SK-N-SH (cell line): Measurements from ENCODE around the gene ALDH3A2. TPM values are rescaled to one million over a fixed set of nuclear protein-coding genes. Genes with fewer than 3 reads are reported as not detected.
A peak's percentile ranks its signal among the peaks of the same experiment; 100 is the strongest.

Experiments used
- CTCF ChIA-PET: fragments of 300-600, 350-600 bp; formaldehyde crosslinking; extraction: SDS; loops from one replicate; lab custom pipeline; 2021; lab: Yijun Ruan, JAX
- POLR2A ChIA-PET: fragments of 350-600 bp; sonication (Branson Sonifier 250); formaldehyde crosslinking; extraction: SDS; loops from one replicate; lab custom pipeline; 2020; ENCODE audit warnings: antibody characterized with exemption, inconsistent platforms; lab: Yijun Ruan, JAX
- DNase-seq: peaks from one replicate; pipeline ENCODE4 v3.0.0; 2012
- H2AFZ ChIP-seq: fragments of 200-600 bp; sonication (generic); 2 replicates; pipeline ENCODE4 v1.8.1; 2016; ENCODE audit warnings: antibody characterized with exemption, mild to moderate bottlenecking, low read depth
- H3F3A ChIP-seq: fragments of 200-600 bp; sonication (generic); replicated peaks from 2 replicates; pipeline ENCODE3; 2016; ENCODE audit warnings: antibody characterized with exemption, mild to moderate bottlenecking; ENCODE audit not compliant: insufficient read depth
- H3K27ac ChIP-seq, 2 experiments: fragments of 200-500 bp in 1 of 2; fragments of 200-600 bp in 1 of 2; sonication (Bioruptor generic) in 1 of 2; sonication (generic), shearing (Covaris generic) in 1 of 2; 2 replicates each; pipeline versions ENCODE4 v1.5.1 to v1.6.1; 2014 to 2016; ENCODE audit warnings: low read depth in 2 of 2, inconsistent platforms in 1 of 2, low read length in 1 of 2, mild to moderate bottlenecking in 1 of 2, mixed read lengths in 1 of 2
- H3K27me3 ChIP-seq: fragments of 200-600 bp; sonication (generic), shearing (Covaris generic); 2 replicates; pipeline ENCODE4 v1.6.1; 2016; ENCODE audit warnings: mixed run types; ENCODE audit not compliant: insufficient read depth
- H3K36me3 ChIP-seq, 2 experiments: fragments of 200-500 bp in 1 of 2; fragments of 200-600 bp in 1 of 2; sonication (Bioruptor generic) in 1 of 2; sonication (generic) in 1 of 2; replicated peaks in 1 of 2; 2 replicates each; pipeline versions ENCODE3 to v1.5.1; 2014 to 2016; ENCODE audit warnings: low read length in 1 of 2, mild to moderate bottlenecking in 1 of 2; ENCODE audit not compliant: insufficient read depth in 2 of 2, control insufficient read depth in 1 of 2
- H3K4me1 ChIP-seq, 2 experiments: fragments of 200-500 bp in 1 of 2; fragments of 200-600 bp in 1 of 2; sonication (Bioruptor generic) in 1 of 2; sonication (generic), shearing (Covaris generic) in 1 of 2; 2 replicates each; pipeline versions ENCODE4 v1.5.1 to v1.6.1; 2014 to 2016; ENCODE audit warnings: low read depth in 1 of 2, low read length in 1 of 2, mixed run types in 1 of 2; ENCODE audit not compliant: insufficient read depth in 2 of 2, control insufficient read depth in 1 of 2
- H3K4me2 ChIP-seq: fragments of 200-600 bp; sonication (generic), shearing (Covaris generic); 2 replicates; pipeline ENCODE4 v1.6.1; 2017; ENCODE audit warnings: mixed run types
- H3K4me3 ChIP-seq, 2 experiments: fragments of 200-500 bp in 1 of 2; fragments of 200-600 bp in 1 of 2; sonication (Bioruptor generic) in 1 of 2; sonication (generic), shearing (Covaris generic) in 1 of 2; 2 replicates each; pipeline versions ENCODE4 v1.5.1 to v1.8.1; 2014 to 2016; ENCODE audit warnings: low read depth in 2 of 2, inconsistent platforms in 1 of 2, low read length in 1 of 2, mild to moderate bottlenecking in 1 of 2, mixed read lengths in 1 of 2, moderate library complexity in 1 of 2
- H3K79me2 ChIP-seq: fragments of 200-600 bp; sonication (generic); 2 replicates; pipeline ENCODE4 v1.8.1; 2017; ENCODE audit warnings: mild to moderate bottlenecking; ENCODE audit not compliant: insufficient read depth
- H3K9ac ChIP-seq: fragments of 200-600 bp; sonication (generic); 2 replicates; pipeline ENCODE4 v1.6.1; 2017; ENCODE audit warnings: mixed run types
- H3K9me2 ChIP-seq: fragments of 200-600 bp; sonication (generic); 2 replicates; pipeline ENCODE4 v1.6.1; 2017; ENCODE audit warnings: mixed run types
- H3K9me3 ChIP-seq: fragments of 200-600 bp; sonication (generic); 2 replicates; pipeline ENCODE4 v1.6.1; 2017; ENCODE audit warnings: mixed run types, mild to moderate bottlenecking, moderate library complexity
- H4K20me1 ChIP-seq: fragments of 200-600 bp; sonication (generic); 2 replicates; pipeline ENCODE4 v1.6.1; 2017; ENCODE audit warnings: mild to moderate bottlenecking, mixed run types; ENCODE audit not compliant: insufficient read depth
- FOSL2 ChIP-seq: IDR thresholded peaks from 2 replicates; pipeline ENCODE4 v1.4.0; 2012; ENCODE audit warnings: low read depth, mild to moderate bottlenecking, moderate library complexity, borderline replicate concordance
- FOXM1 ChIP-seq: IDR thresholded peaks from 2 replicates; pipeline ENCODE4 v1.4.0; 2012; ENCODE audit warnings: low read depth, mild to moderate bottlenecking
- GATA2 ChIP-seq: sonication (generic); formaldehyde crosslinking; IDR thresholded peaks from 2 replicates; pipeline ENCODE4 v1.5.0; 2020; ENCODE audit warnings: mild to moderate bottlenecking, missing genetic modification reagents
- JUND ChIP-seq: IDR thresholded peaks from 2 replicates; pipeline ENCODE4 v1.4.0; 2012
- MEF2A ChIP-seq: IDR thresholded peaks from 2 replicates; pipeline ENCODE4 v1.4.0; 2012; ENCODE audit warnings: low read depth, borderline replicate concordance
- PBX3 ChIP-seq: IDR thresholded peaks from 2 replicates; pipeline ENCODE4; 2012
- RAD21 ChIP-seq: IDR thresholded peaks from 2 replicates; pipeline ENCODE4 v1.6.1; 2012; ENCODE audit warnings: mild to moderate bottlenecking, low read length
- RXRA ChIP-seq: IDR thresholded peaks from 2 replicates; pipeline ENCODE4 v1.4.0; 2012; ENCODE audit warnings: low read depth, mild to moderate bottlenecking, borderline replicate concordance
- TCF12 ChIP-seq: IDR thresholded peaks from 2 replicates; pipeline ENCODE4 v1.4.0; 2012
- YY1 ChIP-seq: IDR thresholded peaks from 2 replicates; pipeline ENCODE4 v1.4.0; 2012; ENCODE audit warnings: low read depth, mild to moderate bottlenecking
- WGBS: methylation state at CpG from one replicate; pipeline ENCODE4 v1.1.6; 2017; ENCODE audit warnings: low lambda C conversion rate; 5-methylcytosine and 5-hydroxymethylcytosine counted together
- polyA plus RNA-seq, 3 experiments: library from polyadenylated mRNA; depleted of rRNA; stranded (reverse); fragments of >200 nt; gene quantifications; 2 replicates each; pipeline ENCODE4 v1.2.3, GENCODE V29; 2012

ALDH3A2 gene
- polyA plus RNA-seq, 1 of the 3 experiments (the other 2 are of a cell fraction), result 16.6 TPM

DNA sequence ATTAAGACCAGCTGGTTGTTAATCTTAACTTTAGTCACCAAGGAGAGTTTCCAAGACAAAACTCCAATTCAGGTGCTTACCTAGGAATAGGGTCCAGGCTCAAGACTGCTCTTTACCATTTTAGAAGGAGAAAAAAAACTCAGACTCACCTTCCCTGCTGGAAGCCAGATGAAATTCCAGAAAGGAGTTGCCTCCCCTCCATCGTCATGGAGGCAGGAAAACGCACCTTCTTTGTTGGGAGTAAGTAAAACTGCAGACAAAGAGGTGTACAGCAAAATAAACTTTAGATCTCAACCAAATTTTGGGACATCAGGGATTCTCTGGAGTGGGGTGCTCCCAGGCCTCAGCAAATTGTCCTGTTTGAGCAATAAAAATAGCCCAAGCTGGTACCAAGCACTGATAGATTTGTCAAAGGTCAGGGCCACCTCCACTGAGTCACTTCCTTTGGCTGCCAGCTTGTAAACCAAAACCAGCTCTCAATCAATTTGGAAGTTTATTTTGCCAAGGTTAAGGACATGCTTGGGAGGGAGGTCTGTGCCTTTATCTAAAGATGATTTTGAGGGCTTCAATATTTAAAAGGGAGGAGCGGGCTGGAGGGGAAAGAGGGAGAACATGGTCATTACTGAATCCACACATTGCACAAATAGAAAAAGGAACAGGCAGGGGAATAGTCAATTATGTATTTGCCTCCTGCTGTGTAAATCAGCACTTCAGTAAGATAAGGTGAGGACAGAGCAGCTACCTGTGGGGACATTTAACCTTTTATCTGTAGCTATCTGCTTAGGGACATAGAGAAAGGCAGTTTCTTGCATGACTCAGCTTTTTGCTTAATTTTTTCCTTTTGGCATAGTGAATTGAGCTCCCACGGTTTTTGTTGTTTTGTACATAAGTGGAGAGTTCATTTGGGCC is 1.5 kb upstream of the ALDH3A2 start:
- Histone ChIP-seq H3K9me3 (no peaks in the 10 kb centered on the region), H3K27ac (peak overlapping the region; percentile 16 to 52; a peak in 2 of 4 replicates), H3F3A (peaks cover 6% of the 10 kb centered on the region), H2AFZ (peak overlapping the region; percentile 85), H3K9me2 (no peaks in the 10 kb centered on the region), H3K9ac (no peak overlapping the region), H3K27me3 (no peaks in the 10 kb centered on the region), H3K4me3 (no peak overlapping the region), H3K4me2 (peak overlapping the region; percentile 96; the same call in 1 of the 2 replicates), H4K20me1 (no peaks in the 10 kb centered on the region), H3K36me3 (no peaks in the 10 kb centered on the region), H3K79me2 (peaks cover 28% of the 10 kb centered on the region), H3K4me1 (peaks cover 14 to 31% of the 10 kb centered on the region in 2 experiments)
- TF ChIP-seq JUND (peak; percentile 58; the same call in 1 of the 2 replicates), RAD21 (no peak), RXRA (peak; percentile 46; the same call in 1 of the 2 replicates), YY1 (no peak), GATA2 (CRISPR knock-in tag) (no peak), MEF2A (no peak; the same call in 1 of the 2 replicates), FOSL2 (peak; percentile 52; the same call in 1 of the 2 replicates), FOXM1 (no peak), PBX3 (peak; percentile 71)
- POLR2A ChIA-PET, result interaction anchor here (0.6 to 1.3 kb wide), 7 partner anchors 11 to 129 kb away, joined by 3 to 4 read pairs (median 3); no protein-coding TSS in a partner anchor
- CTCF ChIA-PET, result interaction anchor here (0.6 to 3.6 kb wide), 10 partner anchors 30 to 284 kb away, joined by 3 to 32 read pairs (median 4); partner anchors contain the start of genes B9D1 and SLC47A1
- WGBS, result 66% methylated on average over 4 of the region's 4 CpGs
- DNase-seq, result no peak

- Histone ChIP-seq H3K9me3 (no peaks in the 10 kb centered on the region), H3K79me2 (peaks cover 33% of the 10 kb centered on the region), H2AFZ (peak overlapping the region; percentile 85), H3K27me3 (no peaks in the 10 kb centered on the region), H3K9ac (peak overlapping the region; percentile 65), H3K4me3 (peak overlapping the region; percentile 76 to 87), H3K4me1 (peaks cover 14 to 31% of the 10 kb centered on the region in 2 experiments), H3K4me2 (peak overlapping the region; percentile 96), H4K20me1 (no peaks in the 10 kb centered on the region), H3K36me3 (no peaks in the 10 kb centered on the region), H3K9me2 (no peaks in the 10 kb centered on the region), H3K27ac (peak overlapping the region; percentile 52 to 87), H3F3A (peaks cover 6% of the 10 kb centered on the region)
- ChIA-PET CTCF (interaction anchor here (0.6 to 3.6 kb wide), 17 partner anchors 9 to 285 kb away, joined by 3 to 32 read pairs (median 5); partner anchors contain the start of genes B9D1 and SLC47A1), POLR2A (interaction anchor here (0.6 to 1.4 kb wide), 12 partner anchors 12 to 399 kb away, joined by 3 to 12 read pairs (median 3); no protein-coding TSS in a partner anchor)
- 37% methylated on average over 23 of the region's 37 CpGs for WGBS
- DNase-seq, result no peak
- TF ChIP-seq TCF12 (no peak), YY1 (peak; percentile 75)
These were observed 665 bp upstream of the ALDH3A2 start for GRCh38 chr17:19647697-19648474.
